Mesothelial cell of epicardium (in vitro differentiated cells): Measurements from ENCODE around the gene PPFIA1. TPM values are rescaled to one million over a fixed set of nuclear protein-coding genes. Genes with fewer than 3 reads are reported as not detected.

Experiments
- DNase-seq, 2 experiments: peaks; one replicate each; pipeline ENCODE4 v3.0.0; 2021; ENCODE audit warnings: low spot score in 2 of 2; ENCODE audit not compliant: unreplicated experiment in 2 of 2
- H3K27ac Mint-ChIP-seq: 2 replicates; pipeline ENCODE4 v1.8.0; 2021; ENCODE audit warnings: mixed read lengths
- H3K27me3 Mint-ChIP-seq: 2 replicates; pipeline ENCODE4 v1.8.0; 2021; ENCODE audit warnings: low read depth, mixed read lengths
- H3K36me3 Mint-ChIP-seq: 2 replicates; pipeline ENCODE4 v1.8.0; 2021; ENCODE audit warnings: mixed read lengths
- H3K4me1 Mint-ChIP-seq: 2 replicates; pipeline ENCODE4 v1.8.0; 2021; ENCODE audit warnings: mixed read lengths
- H3K4me3 Mint-ChIP-seq: 2 replicates; pipeline ENCODE4 v1.8.0; 2021; ENCODE audit warnings: mild to moderate bottlenecking, moderate library complexity, mixed read lengths
- H3K9me3 Mint-ChIP-seq: 2 replicates; pipeline ENCODE4 v1.8.0; 2021; ENCODE audit warnings: mixed read lengths
- CTCF ChIP-seq: fragments of 200-600 bp; sonication (generic); IDR thresholded peaks from one replicate; pipeline ENCODE4 v1.5.0; 2021; ENCODE audit warnings: antibody characterized with exemption; ENCODE audit not compliant: unreplicated experiment
- total RNA-seq: library from RNA; stranded (reverse); gene quantifications from 3 replicates; pipeline ENCODE4 v1.2.1, GENCODE V29; 2021

The PPFIA1 gene
- total RNA-seq, 1 donor from 2014 or later = 59.1 TPM

GRCh38 chr11:70429724-70430521 lies 159.4 kb downstream of the PPFIA1 start:
- H3K27ac Mint-ChIP-seq = no peak overlapping the region

GRCh38 chr11:70430671-70431574 lies 160.4 kb downstream of the PPFIA1 start:
- no peak overlapping the region for H3K4me3 Mint-ChIP-seq
- no peak for DNase-seq
- H3K36me3 Mint-ChIP-seq = peaks cover 41% of the 10 kb centered on the region
- no peaks in the 10 kb centered on the region for H3K9me3 Mint-ChIP-seq
- TF ChIP-seq CTCF = no peak
- H3K4me1 Mint-ChIP-seq = peaks cover 6% of the 10 kb centered on the region
- H3K27me3 Mint-ChIP-seq = no peaks in the 10 kb centered on the region
- H3K27ac Mint-ChIP-seq = no peak overlapping the region

More at GRCh38 chr11:70429724-70430521, 159.4 kb downstream of the PPFIA1 start:
- H3K9me3 Mint-ChIP-seq = no peaks in the 10 kb centered on the region
- no peaks in the 10 kb centered on the region for H3K27me3 Mint-ChIP-seq
- peaks cover 6% of the 10 kb centered on the region for H3K4me1 Mint-ChIP-seq
- TF ChIP-seq CTCF = no peak
- DNase-seq = no peak
- H3K4me3 Mint-ChIP-seq = no peak overlapping the region
- peaks cover 45% of the 10 kb centered on the region for H3K36me3 Mint-ChIP-seq

- no peak for DNase-seq
- H3K27me3 Mint-ChIP-seq = no peaks in the 10 kb centered on the region
- H3K27ac Mint-ChIP-seq = no peak overlapping the region
- H3K36me3 Mint-ChIP-seq = peaks cover 47% of the 10 kb centered on the region
- H3K4me3 Mint-ChIP-seq = no peak overlapping the region
- no peak for TF ChIP-seq CTCF
- H3K4me1 Mint-ChIP-seq = peaks cover 6% of the 10 kb centered on the region
- H3K9me3 Mint-ChIP-seq = no peaks in the 10 kb centered on the region
These were observed 161.1 kb downstream of the PPFIA1 start for GRCh38 chr11:70431611-70432010.

GRCh38 chr11:70432065-70432464 lies 161.6 kb downstream of the PPFIA1 start:
- Mint-ChIP-seq H3K27me3 (no peaks in the 10 kb centered on the region), H3K36me3 (peaks cover 50% of the 10 kb centered on the region), H3K4me1 (peaks cover 6% of the 10 kb centered on the region), H3K4me3 (no peak overlapping the region), H3K27ac (no peak overlapping the region), H3K9me3 (no peaks in the 10 kb centered on the region)
- DNase-seq = no peak
- no peak for TF ChIP-seq CTCF

- H3K27ac Mint-ChIP-seq = no peak overlapping the region
- H3K4me3 Mint-ChIP-seq = no peak overlapping the region
- peaks cover 50% of the 10 kb centered on the region for H3K36me3 Mint-ChIP-seq
- H3K27me3 Mint-ChIP-seq = no peaks in the 10 kb centered on the region
- no peak for TF ChIP-seq CTCF
- no peak for DNase-seq
- no peaks in the 10 kb centered on the region for H3K9me3 Mint-ChIP-seq
- H3K4me1 Mint-ChIP-seq = peaks cover 3% of the 10 kb centered on the region
These were observed 162.1 kb downstream of the PPFIA1 start for GRCh38 chr11:70432580-70432979.
